Right forelimb (tissue), 1 donor: ENCODE measurements around the gene FHL2.
"Not testable (repeated sequence)": the region's sequence is repeated elsewhere in the genome, so short reads cannot be mapped to it uniquely, and the experiment has no call there.

Experiments used
- DNase-seq: peaks from one replicate; pipeline ENCODE4 v3.0.0-alpha.2; 2018

FHL2 gene

GRCh38 chr2:105398336-105399206 is at the start of gene FHL2:
Gene FHL2 (minus strand): TSS chr2:105399051. CDS start chr2:105386516, 12,535 bp downstream.
- peak; percentile 87 for DNase-seq

GRCh38 chr2:105447476-105447875 is 48.6 kb upstream of the FHL2 start:
- no peak for DNase-seq

GRCh38 chr2:105446501-105446900 is 47.6 kb upstream of the FHL2 start:
- DNase-seq, result no peak

- no peak for DNase-seq
These were observed 47.1 kb upstream of the FHL2 start for GRCh38 chr2:105445976-105446375.

- no peak for DNase-seq
These were observed 46.6 kb upstream of the FHL2 start for GRCh38 chr2:105445498-105445897.

- no peak for DNase-seq
These were observed 45.1 kb upstream of the FHL2 start for GRCh38 chr2:105443617-105444598.

GRCh38 chr2:105442721-105443120 is 43.9 kb upstream of the FHL2 start:
- DNase-seq, result no peak

- DNase-seq, result no peak
These were observed 43.2 kb upstream of the FHL2 start for GRCh38 chr2:105442056-105442455.

GRCh38 chr2:105439141-105439540 is 40.3 kb upstream of the FHL2 start:
- DNase-seq, result no peak

GRCh38 chr2:105438104-105438929 is 39.5 kb upstream of the FHL2 start:
- DNase-seq, result peak; percentile 63

GRCh38 chr2:105437708-105438103 is 38.9 kb upstream of the FHL2 start:
- no peak for DNase-seq

GRCh38 chr2:105432749-105433148 is 33.9 kb upstream of the FHL2 start:
- DNase-seq, result no peak

GRCh38 chr2:105432044-105432399 is 33.2 kb upstream of the FHL2 start:
- no peak for DNase-seq

- DNase-seq, result peak; percentile 69
These were observed 32.7 kb upstream of the FHL2 start for GRCh38 chr2:105431367-105432043.

GRCh38 chr2:105428387-105429018 is 29.7 kb upstream of the FHL2 start:
- no peak for DNase-seq

GRCh38 chr2:105427485-105427884 is 28.6 kb upstream of the FHL2 start:
- DNase-seq, result no peak

GRCh38 chr2:105426626-105427292 is 27.9 kb upstream of the FHL2 start:
- no peak for DNase-seq

- no peak for DNase-seq
These were observed 27.2 kb upstream of the FHL2 start for GRCh38 chr2:105425936-105426625.

- DNase-seq, result not testable (repeated sequence)
These were observed 26.0 kb upstream of the FHL2 start for GRCh38 chr2:105424836-105425235.

- DNase-seq, result no peak
These were observed 23.9 kb upstream of the FHL2 start for GRCh38 chr2:105422801-105423200.
